Measurements from ENCODE around the gene MX1.

The MX1 gene

GRCh38 chr21:41460578-41461527 is 34.8 kb downstream of the MX1 start:
- no peaks in the 10 kb centered on the region for H3K79me2 ChIP-seq (ENCODE audit: insufficient read depth, low read length)
- H3K4me1 ChIP-seq (ENCODE audit: insufficient read depth, low read length, poor library complexity, severe bottlenecking), result peaks cover 7% of the 10 kb centered on the region
- no peaks in the 10 kb centered on the region for H3K9me2 ChIP-seq (replicated peaks; ENCODE audit: low read depth, low read length)
- H2AFZ ChIP-seq (ENCODE audit: low read length), result peak overlapping the region; percentile 38
- H3F3A ChIP-seq (ENCODE audit: low read depth), result no peaks in the 10 kb centered on the region
- no peaks in the 10 kb centered on the region for H3K9me3 ChIP-seq (ENCODE audit: insufficient read depth, low read depth, low read length)
- H3K4me2 ChIP-seq (ENCODE audit: low read depth, low read length, poor library complexity, severe bottlenecking), result peak overlapping the region; percentile 32
- H3K36me3 ChIP-seq (ENCODE audit: insufficient read depth, low read length), result no peaks in the 10 kb centered on the region
- no peaks in the 10 kb centered on the region for H3K27me3 ChIP-seq (ENCODE audit: insufficient read depth, low read length, poor library complexity, severe bottlenecking)
- H3K4me3 ChIP-seq (ENCODE audit: low read length, poor library complexity, severe bottlenecking), result no peak overlapping the region
- H3K9ac ChIP-seq (ENCODE audit: low read depth, low read length, poor library complexity, severe bottlenecking), result no peak overlapping the region
- no peaks in the 10 kb centered on the region for H4K20me1 ChIP-seq (ENCODE audit: insufficient read depth, low read length, poor library complexity, severe bottlenecking)
- no peak for TF ChIP-seq EZH2phosphoT487 (IDR thresholded peaks at IDR 0.05; ENCODE audit: borderline replicate concordance)
- peak; percentile 86 for TF ChIP-seq CTCF (conservative IDR thresholded peaks at IDR 0.05; ENCODE audit: low read length)

GRCh38 chr21:41465176-41465781 is 39.2 kb downstream of the MX1 start:
- Histone ChIP-seq H4K20me1 (ENCODE audit: insufficient read depth, low read length, poor library complexity, severe bottlenecking) (no peaks in the 10 kb centered on the region), H3K9me3 (ENCODE audit: insufficient read depth, low read depth, low read length) (no peaks in the 10 kb centered on the region), H3K36me3 (ENCODE audit: insufficient read depth, low read length) (no peaks in the 10 kb centered on the region), H3K9me2 (replicated peaks; ENCODE audit: low read depth, low read length) (no peaks in the 10 kb centered on the region), H3K9ac (ENCODE audit: low read depth, low read length, poor library complexity, severe bottlenecking) (no peak overlapping the region), H3K4me1 (ENCODE audit: insufficient read depth, low read length, poor library complexity, severe bottlenecking) (peaks cover 7% of the 10 kb centered on the region), H3K4me3 (ENCODE audit: low read length, poor library complexity, severe bottlenecking) (no peak overlapping the region), H3F3A (ENCODE audit: low read depth) (no peaks in the 10 kb centered on the region), H2AFZ (ENCODE audit: low read length) (no peak overlapping the region), H3K79me2 (ENCODE audit: insufficient read depth, low read length) (no peaks in the 10 kb centered on the region), H3K4me2 (ENCODE audit: low read depth, low read length, poor library complexity, severe bottlenecking) (no peak overlapping the region), H3K27me3 (ENCODE audit: insufficient read depth, low read length, poor library complexity, severe bottlenecking) (no peaks in the 10 kb centered on the region)
- TF ChIP-seq EZH2phosphoT487 (IDR thresholded peaks at IDR 0.05; ENCODE audit: borderline replicate concordance) (no peak), CTCF (conservative IDR thresholded peaks at IDR 0.05; ENCODE audit: low read length) (no peak)

GRCh38 chr21:41466024-41466820 is 40.2 kb downstream of the MX1 start:
- H4K20me1 ChIP-seq (ENCODE audit: insufficient read depth, low read length, poor library complexity, severe bottlenecking), result no peaks in the 10 kb centered on the region
- no peak overlapping the region for H2AFZ ChIP-seq (ENCODE audit: low read length)
- no peaks in the 10 kb centered on the region for H3K79me2 ChIP-seq (ENCODE audit: insufficient read depth, low read length)
- no peaks in the 10 kb centered on the region for H3K27me3 ChIP-seq (ENCODE audit: insufficient read depth, low read length, poor library complexity, severe bottlenecking)
- no peak overlapping the region for H3K4me3 ChIP-seq (ENCODE audit: low read length, poor library complexity, severe bottlenecking)
- no peak for TF ChIP-seq EZH2phosphoT487 (IDR thresholded peaks at IDR 0.05; ENCODE audit: borderline replicate concordance)
- TF ChIP-seq CTCF (conservative IDR thresholded peaks at IDR 0.05; ENCODE audit: low read length), result no peak
- H3K9me3 ChIP-seq (ENCODE audit: insufficient read depth, low read depth, low read length), result no peaks in the 10 kb centered on the region
- H3K4me1 ChIP-seq (ENCODE audit: insufficient read depth, low read length, poor library complexity, severe bottlenecking), result peaks cover 7% of the 10 kb centered on the region
- H3K9ac ChIP-seq (ENCODE audit: low read depth, low read length, poor library complexity, severe bottlenecking), result no peak overlapping the region
- no peaks in the 10 kb centered on the region for H3K9me2 ChIP-seq (replicated peaks; ENCODE audit: low read depth, low read length)
- H3K36me3 ChIP-seq (ENCODE audit: insufficient read depth, low read length), result no peaks in the 10 kb centered on the region
- no peaks in the 10 kb centered on the region for H3F3A ChIP-seq (ENCODE audit: low read depth)
- no peak overlapping the region for H3K4me2 ChIP-seq (ENCODE audit: low read depth, low read length, poor library complexity, severe bottlenecking)

Data from Loucy (cell line).